A204.1 (cell line): ENCODE results near the gene RPL22L1.
"Not testable (repeated sequence)": the region's sequence is repeated elsewhere in the genome, so short reads cannot be mapped to it uniquely, and the experiment has no call there.

ENCODE experiments used
- FAIRE-seq: peaks from 2 replicates; lab custom pipeline; 2012; peaks lifted over from hg19 to GRCh38; lab: Jason Lieb, UNC

The RPL22L1 gene

GRCh38 chr3:170877311-170877710 lies 7.3 kb upstream of the RPL22L1 start:
- not testable (repeated sequence) for FAIRE-seq

- FAIRE-seq: no peak
Measured at GRCh38 chr3:170876537-170876936, 6.5 kb upstream of the RPL22L1 start.

GRCh38 chr3:170869239-170869590 lies 780 bp downstream of the RPL22L1 start:
- FAIRE-seq: no peak

- no peak for FAIRE-seq
Measured at GRCh38 chr3:170868577-170869238, 1.3 kb downstream of the RPL22L1 start.

- no peak for FAIRE-seq
Measured at GRCh38 chr3:170867143-170867937, 2.7 kb downstream of the RPL22L1 start.

- no peak for FAIRE-seq
Measured at GRCh38 chr3:170866499-170866898, 3.5 kb downstream of the RPL22L1 start.

- FAIRE-seq: no peak
Measured at GRCh38 chr3:170865209-170866094, 4.5 kb downstream of the RPL22L1 start.

GRCh38 chr3:170864525-170865208 lies 5.3 kb downstream of the RPL22L1 start:
- FAIRE-seq: no peak

GRCh38 chr3:170863816-170864215 lies 6.2 kb downstream of the RPL22L1 start:
- FAIRE-seq: no peak

GRCh38 chr3:170862618-170863374 lies 7.2 kb downstream of the RPL22L1 start:
- no peak for FAIRE-seq

- no peak for FAIRE-seq
Measured at GRCh38 chr3:170858599-170858998, 11.4 kb downstream of the RPL22L1 start.

GRCh38 chr3:170852324-170852723 lies 17.7 kb downstream of the RPL22L1 start:
- FAIRE-seq: no peak

- peak; percentile 74 for FAIRE-seq
Measured at GRCh38 chr3:170848292-170848917, 21.6 kb downstream of the RPL22L1 start.

GRCh38 chr3:170844377-170844776 lies 25.6 kb downstream of the RPL22L1 start:
- no peak for FAIRE-seq

GRCh38 chr3:170840291-170840859 lies 29.6 kb downstream of the RPL22L1 start:
- FAIRE-seq: no peak

GRCh38 chr3:170839518-170840100 lies 30.4 kb downstream of the RPL22L1 start:
- FAIRE-seq: no peak

- no peak for FAIRE-seq
Measured at GRCh38 chr3:170836491-170836890, 33.5 kb downstream of the RPL22L1 start.

- no peak for FAIRE-seq
Measured at GRCh38 chr3:170835336-170835735, 34.7 kb downstream of the RPL22L1 start.

GRCh38 chr3:170830580-170830979 lies 39.4 kb downstream of the RPL22L1 start:
- no peak for FAIRE-seq

GRCh38 chr3:170829546-170830272 lies 40.3 kb downstream of the RPL22L1 start:
- FAIRE-seq: no peak
